Right atrium auricular region (tissue), 2 donors: ENCODE results near the gene NDUFS5. TPM values are rescaled to one million over a fixed set of nuclear protein-coding genes. Genes with fewer than 3 reads are reported as not detected.

ENCODE experiments used
- DNase-seq: peaks from one replicate; pipeline ENCODE4 v3.0.0-alpha.2; 2019; ENCODE audit warnings: low spot score
- H3K27ac ChIP-seq, 2 donors: fragments of 200-600 bp; sonication (generic); 1 replicate in 1 of 2; 2 replicates in 1 of 2; pipeline ENCODE4 v1.5.1; 2016 to 2019
- H3K27me3 ChIP-seq, 2 donors: fragments of 200-600 bp; sonication (generic); one replicate each; pipeline versions ENCODE4 v1.5.1 to v1.6.0; 2017 to 2019
- H3K36me3 ChIP-seq: fragments of 200-600 bp; sonication (generic); one replicate; pipeline ENCODE4 v1.5.1; 2016
- H3K4me1 ChIP-seq, 2 donors: fragments of 200-600 bp; sonication (generic); one replicate each; pipeline versions ENCODE4 v1.5.1 to v1.6.0; 2017 to 2019
- H3K4me3 ChIP-seq, 2 donors: fragments of 200-600 bp; sonication (generic); 1 replicate in 1 of 2; 2 replicates in 1 of 2; pipeline ENCODE4 v1.5.1; 2017 to 2019; ENCODE audit warnings: mild to moderate bottlenecking in 1 of 2, moderate library complexity in 1 of 2
- H3K9me3 ChIP-seq, 2 donors: fragments of 200-600 bp; sonication (generic); one replicate each; pipeline ENCODE4 v1.5.1; 2019
- CTCF ChIP-seq, 2 donors: fragments of 200-600 bp; sonication (generic); IDR thresholded peaks; one replicate each; pipeline ENCODE4 v1.5.1; 2019; ENCODE audit warnings: antibody characterized with exemption in 2 of 2
- total RNA-seq, 2 donors: library from RNA; depleted of rRNA; stranded (reverse); fragments of >200 nt; gene quantifications; one replicate each; pipeline ENCODE4 v1.1.0, GENCODE V29; 2016

NDUFS5 gene
- total RNA-seq, 2 donors from 2014 or later: 1,281 to 1,828 TPM

- Histone ChIP-seq H3K9me3 (no peaks in the 10 kb centered on the region), H3K4me1 (peaks cover 0 to 22% of the 10 kb centered on the region in 2 donors), H3K27me3 (no peaks in the 10 kb centered on the region), H3K4me3 (peak overlapping the region in 1 of 2 donors; percentile 69), H3K27ac (peak overlapping the region in 1 of 2 donors; percentile 29), H3K36me3 (no peaks in the 10 kb centered on the region)
- DNase-seq: no peak
- TF ChIP-seq CTCF (IDR thresholded peaks at IDR 0.05): no peak
Measured at GRCh38 chr1:39080269-39080826, 54.2 kb downstream of the NDUFS5 start.

- no peaks in the 10 kb centered on the region for H3K27me3 ChIP-seq
- H3K4me1 ChIP-seq: peaks cover 0 to 23% of the 10 kb centered on the region in 2 donors
- TF ChIP-seq CTCF (IDR thresholded peaks at IDR 0.05): no peak
- H3K4me3 ChIP-seq: peak overlapping the region; percentile 56 to 69
- no peaks in the 10 kb centered on the region for H3K9me3 ChIP-seq
- H3K27ac ChIP-seq: peak overlapping the region in 1 of 2 donors; percentile 29
- DNase-seq: no peak
- no peaks in the 10 kb centered on the region for H3K36me3 ChIP-seq
Measured at GRCh38 chr1:39080831-39081270, 54.7 kb downstream of the NDUFS5 start.

GRCh38 chr1:39081271-39082009, 55.3 kb downstream of the NDUFS5 start:
- no peaks in the 10 kb centered on the region for H3K36me3 ChIP-seq
- peak overlapping the region; percentile 56 to 69 for H3K4me3 ChIP-seq
- peak overlapping the region in 1 of 2 donors; percentile 44 for H3K27ac ChIP-seq
- no peaks in the 10 kb centered on the region for H3K9me3 ChIP-seq
- H3K4me1 ChIP-seq: peaks cover 0 to 24% of the 10 kb centered on the region in 2 donors
- no peak for DNase-seq
- no peaks in the 10 kb centered on the region for H3K27me3 ChIP-seq
- TF ChIP-seq CTCF (IDR thresholded peaks at IDR 0.05): no peak

- Histone ChIP-seq H3K4me1 (peaks cover 0 to 26% of the 10 kb centered on the region in 2 donors), H3K9me3 (no peaks in the 10 kb centered on the region), H3K27ac (peak overlapping the region in 1 of 2 donors; percentile 44), H3K4me3 (peak overlapping the region; percentile 56 to 69), H3K36me3 (no peaks in the 10 kb centered on the region), H3K27me3 (no peaks in the 10 kb centered on the region)
- TF ChIP-seq CTCF (IDR thresholded peaks at IDR 0.05): no peak
- no peak for DNase-seq
Measured at GRCh38 chr1:39082010-39082799, 56.1 kb downstream of the NDUFS5 start.

GRCh38 chr1:39082811-39083576, 56.8 kb downstream of the NDUFS5 start:
- TF ChIP-seq CTCF (IDR thresholded peaks at IDR 0.05): no peak
- no peak for DNase-seq
- Histone ChIP-seq H3K4me1 (peaks cover 0 to 31% of the 10 kb centered on the region in 2 donors), H3K27ac (no peak overlapping the region), H3K9me3 (no peaks in the 10 kb centered on the region), H3K27me3 (no peaks in the 10 kb centered on the region), H3K36me3 (no peaks in the 10 kb centered on the region), H3K4me3 (no peak overlapping the region)
